ENCODE measurements around the gene PIP4K2A.

The PIP4K2A gene

GRCh38 chr10:22495396-22495795, 219.0 kb downstream of the PIP4K2A start:
- TF ChIP-seq CTCF (IDR thresholded peaks at IDR 0.05; ENCODE audit: low read depth, low read length, missing control alignments) = no peak
- H3K4me3 ChIP-seq (ENCODE audit: low read depth, low read length) = no peak overlapping the region
- DNase-seq (ENCODE audit: low read depth) = no peak

- DNase-seq (ENCODE audit: low read depth) = no peak
- TF ChIP-seq CTCF (IDR thresholded peaks at IDR 0.05; ENCODE audit: low read depth, low read length, missing control alignments) = no peak
- H3K4me3 ChIP-seq (ENCODE audit: low read depth, low read length) = no peak overlapping the region
These were observed 220.4 kb downstream of the PIP4K2A start for GRCh38 chr10:22494007-22494406.

- no peak for TF ChIP-seq CTCF (IDR thresholded peaks at IDR 0.05; ENCODE audit: low read depth, low read length, missing control alignments)
- H3K4me3 ChIP-seq (ENCODE audit: low read depth, low read length) = no peak overlapping the region
- no peak for DNase-seq (ENCODE audit: low read depth)
These were observed 222.3 kb downstream of the PIP4K2A start for GRCh38 chr10:22491931-22492615.

GRCh38 chr10:22491480-22491879, 222.9 kb downstream of the PIP4K2A start:
- TF ChIP-seq CTCF (IDR thresholded peaks at IDR 0.05; ENCODE audit: low read depth, low read length, missing control alignments) = no peak

GRCh38 chr10:22489975-22490374, 224.4 kb downstream of the PIP4K2A start:
- no peak for DNase-seq (ENCODE audit: low read depth)
- TF ChIP-seq CTCF (IDR thresholded peaks at IDR 0.05; ENCODE audit: low read depth, low read length, missing control alignments) = no peak
- no peak overlapping the region for H3K4me3 ChIP-seq (ENCODE audit: low read depth, low read length)

More at GRCh38 chr10:22491480-22491879, 222.9 kb downstream of the PIP4K2A start:
- no peak for DNase-seq (ENCODE audit: low read depth)
- no peak overlapping the region for H3K4me3 ChIP-seq (ENCODE audit: low read depth, low read length)

GRCh38 chr10:22489467-22489866, 224.9 kb downstream of the PIP4K2A start:
- no peak for TF ChIP-seq CTCF (IDR thresholded peaks at IDR 0.05; ENCODE audit: low read depth, low read length, missing control alignments)
- DNase-seq (ENCODE audit: low read depth) = no peak
- H3K4me3 ChIP-seq (ENCODE audit: low read depth, low read length) = no peak overlapping the region

- TF ChIP-seq CTCF (IDR thresholded peaks at IDR 0.05; ENCODE audit: low read depth, low read length, missing control alignments) = no peak
- no peak for DNase-seq (ENCODE audit: low read depth)
These were observed 227.9 kb downstream of the PIP4K2A start for GRCh38 chr10:22486431-22486830.

More at GRCh38 chr10:22486431-22486830, 227.9 kb downstream of the PIP4K2A start:
- H3K4me3 ChIP-seq (ENCODE audit: low read depth, low read length) = no peak overlapping the region

Data from GM12864 (cell line).